Stomach (tissue), 4 donors: ENCODE data around the gene DAPK2.

Source experiments
- POLR2A ChIP-seq, 4 donors: fragments of 450-650 bp; IDR thresholded peaks; one replicate each; pipeline ENCODE4 v1.6.1; 2016; ENCODE audit warnings: antibody characterized with exemption in 4 of 4, control low read depth in 2 of 4, mild to moderate bottlenecking in 1 of 4, moderate library complexity in 1 of 4
- TF ChIP-seq, protein P1 (sequence below), 7 experiments: fragments of 450-650 bp in 4 of 7; fragments of 200-600 bp in 3 of 7; sonication (generic) in 3 of 7; IDR thresholded peaks; one replicate each; pipeline ENCODE4 v1.5.1; 2016 to 2019; ENCODE audit warnings: antibody characterized with exemption in 7 of 7, control low read depth in 2 of 7, mild to moderate bottlenecking in 1 of 7

GRCh38 chr15:63879995-63880394, 166.3 kb downstream of the DAPK2 start:
- TF ChIP-seq, protein P1, sequence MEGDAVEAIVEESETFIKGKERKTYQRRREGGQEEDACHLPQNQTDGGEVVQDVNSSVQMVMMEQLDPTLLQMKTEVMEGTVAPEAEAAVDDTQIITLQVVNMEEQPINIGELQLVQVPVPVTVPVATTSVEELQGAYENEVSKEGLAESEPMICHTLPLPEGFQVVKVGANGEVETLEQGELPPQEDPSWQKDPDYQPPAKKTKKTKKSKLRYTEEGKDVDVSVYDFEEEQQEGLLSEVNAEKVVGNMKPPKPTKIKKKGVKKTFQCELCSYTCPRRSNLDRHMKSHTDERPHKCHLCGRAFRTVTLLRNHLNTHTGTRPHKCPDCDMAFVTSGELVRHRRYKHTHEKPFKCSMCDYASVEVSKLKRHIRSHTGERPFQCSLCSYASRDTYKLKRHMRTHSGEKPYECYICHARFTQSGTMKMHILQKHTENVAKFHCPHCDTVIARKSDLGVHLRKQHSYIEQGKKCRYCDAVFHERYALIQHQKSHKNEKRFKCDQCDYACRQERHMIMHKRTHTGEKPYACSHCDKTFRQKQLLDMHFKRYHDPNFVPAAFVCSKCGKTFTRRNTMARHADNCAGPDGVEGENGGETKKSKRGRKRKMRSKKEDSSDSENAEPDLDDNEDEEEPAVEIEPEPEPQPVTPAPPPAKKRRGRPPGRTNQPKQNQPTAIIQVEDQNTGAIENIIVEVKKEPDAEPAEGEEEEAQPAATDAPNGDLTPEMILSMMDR (IDR thresholded peaks at IDR 0.05), result no peak
- TF ChIP-seq POLR2A (IDR thresholded peaks at IDR 0.05), result no peak
